GM23248 (cell line): ENCODE data around the gene ERO1A. TPM values are rescaled to one million over a fixed set of nuclear protein-coding genes. Genes with fewer than 3 reads are reported as not detected.
A peak's percentile ranks its signal among the peaks of the same experiment; 100 is the strongest.

Experiments used
- DNase-seq: peaks from one replicate; pipeline ENCODE4 v3.0.0-alpha.2; 2015
- H2AFZ ChIP-seq: fragments of 200-600 bp; sonication (generic); 2 replicates; pipeline ENCODE4 v1.6.1; 2016; ENCODE audit warnings: antibody characterized with exemption
- H3F3A ChIP-seq: fragments of 200-600 bp; sonication (generic); 2 replicates; pipeline ENCODE4 v1.6.1; 2016; ENCODE audit warnings: mild to moderate bottlenecking, antibody characterized with exemption, mixed run types; ENCODE audit not compliant: insufficient read depth
- H3K27ac ChIP-seq: fragments of 200-600 bp; sonication (generic); 2 replicates; pipeline ENCODE4 v1.5.1; 2016; ENCODE audit warnings: mild to moderate bottlenecking
- H3K27me3 ChIP-seq: fragments of 200-600 bp; sonication (generic); replicated peaks from 2 replicates; pipeline ENCODE4 v1.6.1; 2016; ENCODE audit warnings: mild to moderate bottlenecking; ENCODE audit not compliant: insufficient read depth
- H3K36me3 ChIP-seq: fragments of 200-600 bp; sonication (generic); 2 replicates; pipeline ENCODE4 v1.6.1; 2016; ENCODE audit warnings: low read depth, mild to moderate bottlenecking
- H3K4me1 ChIP-seq: fragments of 200-600 bp; sonication (generic); 2 replicates; pipeline ENCODE4 v1.6.1; 2016; ENCODE audit warnings: mild to moderate bottlenecking; ENCODE audit not compliant: insufficient read depth
- H3K4me2 ChIP-seq: fragments of 200-600 bp; sonication (generic); one replicate; pipeline ENCODE4 v1.6.1; 2016; ENCODE audit warnings: mild to moderate bottlenecking; ENCODE audit not compliant: unreplicated experiment
- H3K4me3 ChIP-seq: fragments of 200-600 bp; sonication (generic); 2 replicates; pipeline ENCODE4 v1.5.1; 2016; ENCODE audit warnings: mild to moderate bottlenecking
- H3K79me2 ChIP-seq: fragments of 200-600 bp; sonication (generic); 2 replicates; pipeline ENCODE4 v1.6.1; 2016; ENCODE audit warnings: mild to moderate bottlenecking; ENCODE audit not compliant: insufficient read depth
- H3K9ac ChIP-seq: fragments of 200-600 bp; sonication (generic); 2 replicates; pipeline ENCODE4 v1.6.1; 2016; ENCODE audit warnings: mild to moderate bottlenecking
- H3K9me2 ChIP-seq: fragments of 200-600 bp; sonication (generic); 2 replicates; pipeline ENCODE4 v1.6.1; 2016; ENCODE audit warnings: mixed run types, mild to moderate bottlenecking, moderate library complexity; ENCODE audit not compliant: insufficient read depth
- H3K9me3 ChIP-seq: fragments of 200-600 bp; sonication (generic); one replicate; pipeline ENCODE4 v1.6.1; 2017; ENCODE audit warnings: low read depth
- H4K20me1 ChIP-seq: fragments of 200-600 bp; sonication (generic); 2 replicates; pipeline ENCODE4 v1.6.0; 2016; ENCODE audit not compliant: insufficient read depth
- EZH2 ChIP-seq: fragments of 200-600 bp; sonication (generic); IDR thresholded peaks from 2 replicates; pipeline ENCODE4 v1.6.1; 2018; ENCODE audit warnings: antibody characterized with exemption, mild to moderate bottlenecking; ENCODE audit not compliant: insufficient read depth, poor library complexity, severe bottlenecking
- EZH2phosphoT487 ChIP-seq: fragments of 200-600 bp; sonication (generic); IDR thresholded peaks from 2 replicates; pipeline ENCODE4 v1.6.1; 2018; ENCODE audit warnings: antibody characterized with exemption, moderate library complexity, mild to moderate bottlenecking, low read depth; ENCODE audit not compliant: insufficient read depth
- WGBS, 2 experiments: methylation state at CpG; one replicate each; pipeline ENCODE4 v1.1.6; 2015 to 2017; ENCODE audit warnings: low lambda C conversion rate in 2 of 2, low coverage in 1 of 2; ENCODE audit errors: missing lambda C conversion rate in 2 of 2; 5-methylcytosine and 5-hydroxymethylcytosine counted together
- in situ Hi-C: fragments of 300-500 bp; cut with MboI; formaldehyde crosslinking; loops from 2 replicates; pipeline ENCODE4 v1.15.0; 2020
- polyA plus RNA-seq: library from polyadenylated mRNA; unstranded; fragments of >200 nt; fragmentation: Nextera tagmentation; extraction: Ambion mirVana; gene quantifications from 2 replicates; pipeline ENCODE4 v1.2.1, GENCODE V29; 2016
- total RNA-seq: library from RNA; depleted of rRNA; stranded (reverse); fragments of >200 nt; shearing (Covaris generic); gene quantifications from 2 replicates; pipeline ENCODE4 v1.2.3, GENCODE V29; 2014

ERO1A gene
- total and polyA plus RNA-seq, 2 experiments from 2014 or later = 48.6 to 82.7 TPM

DNA sequence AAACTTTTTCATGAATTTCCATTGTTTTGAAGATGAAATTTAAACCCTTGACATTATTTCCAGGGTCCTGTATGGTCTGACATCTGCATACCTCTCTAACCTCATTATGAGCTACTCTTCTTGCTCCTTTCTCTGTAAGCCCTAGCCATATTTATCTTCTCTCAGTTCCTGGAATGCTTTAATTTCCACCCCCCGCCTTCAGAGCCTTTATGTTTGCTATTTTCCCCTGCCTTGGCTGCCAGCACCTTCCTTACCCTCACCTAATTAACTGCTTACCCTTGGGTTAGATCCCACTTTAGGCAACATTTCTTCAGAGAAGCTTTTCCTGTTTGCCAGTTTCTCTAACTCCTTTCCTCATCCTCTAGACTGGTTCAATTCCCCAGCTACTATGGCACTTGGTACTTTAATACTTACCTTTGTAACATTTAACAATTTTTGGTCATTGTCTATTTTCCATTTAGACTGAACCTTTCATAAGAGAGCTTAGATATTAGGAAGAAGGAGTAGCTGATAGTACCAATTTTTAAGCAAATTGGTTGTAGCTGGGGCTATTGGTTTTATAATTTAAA lies 40.6 kb upstream of the ERO1A start:
- Histone ChIP-seq H3K4me2 (peak overlapping the region; percentile 46), H3K4me3 (no peak overlapping the region), H3K27me3 (no peaks in the 10 kb centered on the region), H3K9ac (no peak overlapping the region), H3K27ac (no peak overlapping the region), H3K36me3 (no peaks in the 10 kb centered on the region; the same call in 1 of the 2 replicates), H3K79me2 (peaks cover 100% of the 10 kb centered on the region), H3K9me3 (no peaks in the 10 kb centered on the region), H2AFZ (no peak overlapping the region), H3K9me2 (no peaks in the 10 kb centered on the region), H3K4me1 (peaks cover 7% of the 10 kb centered on the region; the same call in 1 of the 2 replicates), H4K20me1 (no peaks in the 10 kb centered on the region), H3F3A (no peaks in the 10 kb centered on the region)
- no peak for DNase-seq
- in situ Hi-C loops = no loop called here
- TF ChIP-seq EZH2phosphoT487 (no peak), EZH2 (no peak)
- 96 to 100% methylated on average over 1 of the region's 1 CpG for WGBS, 2 experiments

- Histone ChIP-seq H3K79me2 (peaks cover 88% of the 10 kb centered on the region), H3K9ac (no peak overlapping the region), H2AFZ (no peak overlapping the region), H3K4me2 (no peak overlapping the region), H3K36me3 (peaks cover under 1% of the 10 kb centered on the region; the same call in 1 of the 2 replicates), H3K27ac (no peak overlapping the region), H3F3A (peaks cover 6% of the 10 kb centered on the region; the same call in 1 of the 2 replicates), H3K27me3 (no peaks in the 10 kb centered on the region), H3K9me3 (no peaks in the 10 kb centered on the region), H4K20me1 (no peaks in the 10 kb centered on the region), H3K4me3 (no peak overlapping the region), H3K9me2 (no peaks in the 10 kb centered on the region), H3K4me1 (peaks cover 7% of the 10 kb centered on the region; the same call in 1 of the 2 replicates)
- in situ Hi-C loops = no loop called here
- no peak for TF ChIP-seq EZH2
- no peak for TF ChIP-seq EZH2phosphoT487
- WGBS, 2 experiments = 97 to 98% methylated on average over 9 of the region's 9 CpGs
- DNase-seq = no peak
These were observed 38.5 kb upstream of the ERO1A start for GRCh38 chr14:52733824-52734223.

- Histone ChIP-seq H4K20me1 (no peaks in the 10 kb centered on the region), H3K4me2 (peak overlapping the region; percentile 98), H3F3A (peaks cover 29% of the 10 kb centered on the region), H3K9me2 (no peaks in the 10 kb centered on the region), H3K36me3 (peaks cover 29% of the 10 kb centered on the region), H3K4me3 (peak overlapping the region; percentile 88), H3K4me1 (no peaks in the 10 kb centered on the region), H3K9ac (peak overlapping the region; percentile 96), H3K79me2 (peaks cover 63% of the 10 kb centered on the region), H3K27ac (peak overlapping the region; percentile 76), H3K9me3 (no peaks in the 10 kb centered on the region), H3K27me3 (no peaks in the 10 kb centered on the region), H2AFZ (peak overlapping the region; percentile 90)
- WGBS, 2 experiments = 1 to 5% methylated on average over 11 of the region's 11 CpGs
- DNase-seq = peak; percentile 64
- in situ Hi-C loops = no loop called here
- TF ChIP-seq EZH2 (no peak), EZH2phosphoT487 (no peak)
These were observed 35.4 kb upstream of the ERO1A start for GRCh38 chr14:52730709-52731111.

DNA sequence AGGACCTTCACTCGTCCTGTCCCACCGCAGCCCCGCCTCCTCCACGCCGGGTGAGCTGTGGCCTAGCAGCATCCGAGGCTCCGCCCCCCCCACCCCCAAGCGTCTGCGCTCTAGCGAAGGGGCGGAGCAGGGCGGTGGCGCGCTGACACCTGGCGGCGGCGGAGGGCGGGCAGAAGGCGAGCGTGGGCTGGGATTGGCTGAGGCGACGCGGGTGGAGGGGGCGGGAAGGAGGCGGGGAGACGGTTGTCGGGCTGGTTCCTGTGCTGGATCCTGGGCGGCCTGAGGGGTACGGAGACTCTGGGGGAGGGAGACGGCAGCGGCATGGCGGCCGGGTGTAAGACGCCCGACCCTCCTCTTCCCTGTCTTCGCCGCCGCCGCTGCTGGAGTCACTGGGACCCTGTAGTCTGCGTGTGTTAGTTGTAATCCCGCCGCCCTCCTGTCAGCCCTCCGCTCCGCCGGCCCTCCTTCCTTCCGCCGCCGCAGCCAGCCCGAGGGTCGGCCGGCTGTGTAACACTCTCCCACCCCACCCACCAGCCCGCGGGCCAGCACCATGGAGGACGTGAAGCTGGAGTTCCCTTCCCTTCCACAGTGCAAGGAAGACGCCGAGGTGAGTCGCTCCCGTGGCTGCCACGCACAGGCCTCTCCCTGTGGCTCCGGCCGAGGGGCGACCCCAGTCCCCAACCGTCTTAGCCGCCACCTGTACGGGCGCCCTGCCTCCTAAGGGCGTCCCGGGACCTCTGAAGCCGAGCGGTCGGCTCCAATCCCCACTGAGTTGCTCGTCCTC lies 34.8 kb upstream of the ERO1A start, which contains the start of gene STYX:
Gene STYX, plus strand, starts transcription at position 242 of the 784 bp plus-strand sequence. Its CDS starts 309 bp downstream, at position 551.
- H3K9ac ChIP-seq = peak within 1 kb of the TSS; percentile 96
- peak; percentile 99 for DNase-seq
- H3K27me3 ChIP-seq = no peaks in the 10 kb centered on the region
- H3K4me1 ChIP-seq = no peaks in the 10 kb centered on the region
- peaks cover 57% of the 10 kb centered on the region for H3K79me2 ChIP-seq
- peak within 1 kb of the TSS; percentile 98 for H3K4me2 ChIP-seq
- H3K36me3 ChIP-seq = peaks cover 31% of the 10 kb centered on the region
- H2AFZ ChIP-seq = peak within 1 kb of the TSS; percentile 90
- no peaks in the 10 kb centered on the region for H3K9me2 ChIP-seq
- in situ Hi-C loops = no loop called here
- H3K4me3 ChIP-seq = peak within 1 kb of the TSS; percentile 88
- H3F3A ChIP-seq = peaks cover 29% of the 10 kb centered on the region
- no peak for TF ChIP-seq EZH2phosphoT487
- TF ChIP-seq EZH2 = no peak
- H4K20me1 ChIP-seq = no peaks in the 10 kb centered on the region
- H3K27ac ChIP-seq = peak within 1 kb of the TSS; percentile 76
- WGBS, 2 experiments = 0 to 1% methylated on average over 29 to 65 of the region's 72 CpGs
- H3K9me3 ChIP-seq = no peaks in the 10 kb centered on the region
